IMR-90 (cell line): ENCODE measurements around the gene IQCE. TPM values are rescaled to one million over a fixed set of nuclear protein-coding genes. Genes with fewer than 3 reads are reported as not detected.

ENCODE experiments used
- ATAC-seq: fragments of 200-7000 bp; cut with Tn5 transposase; 2 replicates; pipeline ENCODE4 v1.9.1; 2020; ENCODE audit warnings: low read depth, mild to moderate bottlenecking, moderate library complexity
- BruUV-seq: library from RNA; stranded (reverse); fragments of 400-500 nt; replicated peaks from 2 replicates; lab custom pipeline; 2021; lab: Mats Ljungman, UMichigan
- CTCF ChIA-PET: fragments of 300-600 bp; formaldehyde crosslinking; extraction: SDS; loops from one replicate; lab custom pipeline; 2021; ENCODE audit warnings: antibody characterized with exemption; lab: Yijun Ruan, JAX
- POLR2A ChIA-PET: fragments of 300-600 bp; sonication (Branson Sonifier 250); formaldehyde crosslinking; loops from one replicate; lab custom pipeline; 2022; ENCODE audit warnings: antibody characterized with exemption; ENCODE audit not compliant: unreplicated experiment; lab: Charles Lee
- DNase-seq: peaks from one replicate; pipeline ENCODE4 v3.0.0; 2013
- H2AFZ ChIP-seq: replicated peaks from 2 replicates; pipeline ENCODE3; 2013; ENCODE audit warnings: low read length, mild to moderate bottlenecking; ENCODE audit not compliant: poor library complexity
- H2AK5ac ChIP-seq: 2 replicates; pipeline ENCODE4 v1.6.1; 2013; ENCODE audit warnings: low read depth, low read length, inconsistent platforms
- H2AK9ac ChIP-seq: replicated peaks from 2 replicates; pipeline ENCODE3; 2013; ENCODE audit warnings: mild to moderate bottlenecking, low read depth, low read length, moderate library complexity; ENCODE audit not compliant: poor library complexity
- H2BK120ac ChIP-seq: 2 replicates; pipeline ENCODE4 v1.6.1; 2013; ENCODE audit warnings: low read depth, low read length, inconsistent platforms
- H2BK15ac ChIP-seq: 3 replicates; pipeline ENCODE4 v1.6.1; 2013; ENCODE audit warnings: low read depth, low read length, inconsistent platforms
- H2BK20ac ChIP-seq: 2 replicates; pipeline ENCODE4 v1.6.1; 2013; ENCODE audit warnings: low read depth, mild to moderate bottlenecking, inconsistent platforms, low read length, moderate library complexity
- H2BK5ac ChIP-seq: 2 replicates; pipeline ENCODE4 v1.6.1; 2013; ENCODE audit warnings: mild to moderate bottlenecking, low read depth, low read length, inconsistent platforms; ENCODE audit not compliant: poor library complexity, severe bottlenecking
- H3K14ac ChIP-seq: replicated peaks from 2 replicates; pipeline ENCODE4 v1.6.1; 2013; ENCODE audit warnings: low read depth, low read length, inconsistent platforms
- H3K18ac ChIP-seq: 2 replicates; pipeline ENCODE4 v1.6.1; 2013; ENCODE audit warnings: low read depth, low read length, control low read depth
- H3K23ac ChIP-seq: 2 replicates; pipeline ENCODE4 v1.6.1; 2013; ENCODE audit warnings: low read depth, low read length, inconsistent platforms
- H3K27ac ChIP-seq: 2 replicates; pipeline ENCODE4 v1.5.1; 2013; ENCODE audit warnings: mild to moderate bottlenecking, control low read depth, low read length; ENCODE audit not compliant: insufficient read depth
- H3K27me3 ChIP-seq: 2 replicates; pipeline ENCODE4 v1.6.1; 2013; ENCODE audit warnings: low read length; ENCODE audit not compliant: control insufficient read depth, insufficient read depth
- H3K36me3 ChIP-seq: 2 replicates; pipeline ENCODE4 v1.6.1; 2013; ENCODE audit warnings: low read length, mixed read lengths; ENCODE audit not compliant: control insufficient read depth, insufficient read depth
- H3K4ac ChIP-seq: 2 replicates; pipeline ENCODE4 v1.6.1; 2013; ENCODE audit warnings: low read depth, low read length, inconsistent platforms
- H3K4me1 ChIP-seq: 2 replicates; pipeline ENCODE4 v1.6.1; 2013; ENCODE audit warnings: low read length, mixed read lengths; ENCODE audit not compliant: control insufficient read depth, insufficient read depth
- H3K4me2 ChIP-seq: 2 replicates; pipeline ENCODE4 v1.6.1; 2013; ENCODE audit warnings: low read depth, mild to moderate bottlenecking, control low read depth, low read length, moderate library complexity
- H3K4me3 ChIP-seq: 2 replicates; pipeline ENCODE4 v1.5.1; 2013; ENCODE audit warnings: low read depth, mild to moderate bottlenecking, control low read depth, low read length, moderate library complexity; ENCODE audit not compliant: insufficient read depth
- H3K56ac ChIP-seq: 2 replicates; pipeline ENCODE4 v1.6.1; 2013; ENCODE audit warnings: low read length, inconsistent platforms; ENCODE audit not compliant: insufficient read depth; ENCODE audit errors: extremely low read depth
- H3K79me1 ChIP-seq, 2 experiments: 2 replicates each; pipeline ENCODE4 v1.6.1; 2013; ENCODE audit warnings: low read length in 2 of 2, inconsistent platforms in 1 of 2, low read depth in 1 of 2
- H3K9ac ChIP-seq: 2 replicates; pipeline ENCODE4 v1.6.1; 2013; ENCODE audit warnings: low read depth, low read length, control low read depth
- H3K9me1 ChIP-seq: 2 replicates; pipeline ENCODE4 v1.6.1; 2013; ENCODE audit warnings: low read length, inconsistent platforms; ENCODE audit not compliant: insufficient read depth
- H3K9me3 ChIP-seq: 2 replicates; pipeline ENCODE4 v1.6.1; 2013; ENCODE audit warnings: low read length; ENCODE audit not compliant: control insufficient read depth, insufficient read depth
- H4K20me1 ChIP-seq: 2 replicates; pipeline ENCODE4 v1.6.1; 2013; ENCODE audit warnings: low read length, inconsistent platforms; ENCODE audit not compliant: insufficient read depth
- H4K5ac ChIP-seq: 2 replicates; pipeline ENCODE4 v1.6.1; 2013; ENCODE audit warnings: mild to moderate bottlenecking, low read depth, low read length, control low read depth
- H4K8ac ChIP-seq, 2 experiments: 2 replicates each; pipeline ENCODE4 v1.6.1; 2013; ENCODE audit warnings: low read depth in 2 of 2, low read length in 2 of 2, control low read depth in 1 of 2, inconsistent platforms in 1 of 2
- H4K91ac ChIP-seq: 2 replicates; pipeline ENCODE4 v1.6.1; 2013; ENCODE audit warnings: low read depth, low read length, inconsistent platforms; ENCODE audit not compliant: insufficient read depth
- CHD1 ChIP-seq: IDR thresholded peaks from 2 replicates; pipeline ENCODE4 v1.6.1; 2012; ENCODE audit warnings: low read depth, low read length, improper control_type of control experiment
- MAFK ChIP-seq: IDR thresholded peaks from 2 replicates; pipeline ENCODE4 v1.6.1; 2012; ENCODE audit warnings: low read depth, low read length, improper control_type of control experiment
- RCOR1 ChIP-seq: IDR thresholded peaks from 2 replicates; pipeline ENCODE4 v1.6.1; 2012; ENCODE audit warnings: mild to moderate bottlenecking, low read length, improper control_type of control experiment; ENCODE audit not compliant: insufficient replicate concordance
- SMC3 ChIP-seq: fragments of 150-350 bp; IDR thresholded peaks from 2 replicates; pipeline ENCODE4 v1.6.1; 2016; ENCODE audit warnings: low read depth, mild to moderate bottlenecking, antibody characterized with exemption, low read length, moderate library complexity
- WGBS, 2 experiments: methylation state at CpG; one replicate each; pipeline versions ENCODE4 v1.1.5 to v1.1.7; 2013; ENCODE audit warnings: missing lambda C conversion rate in 2 of 2; ENCODE audit not compliant: insufficient read length in 1 of 2; ENCODE audit errors: extremely low coverage in 2 of 2; 5-methylcytosine and 5-hydroxymethylcytosine counted together
- dilution Hi-C: fragments of 300-500 bp; cut with HindIII; formaldehyde crosslinking; loops from one replicate; pipeline ENCODE4 v1.14.3; 2018; ENCODE audit warnings: low sequenced_read_pairs; ENCODE audit not compliant: unreplicated experiment
- in situ Hi-C: fragments of 300-500 bp; cut with MboI; formaldehyde crosslinking; loops from 3 replicates; pipeline ENCODE4 v1.14.3; 2019; ENCODE audit warnings: low sequenced_read_pairs, inconsistent platforms, mixed read lengths
- intact Hi-C: fragments of 100-400 bp; cut with micrococcal nuclease; formaldehyde crosslinking; loops from 2 replicates; pipeline ENCODE4 v1.10.0; 2022
- polyA plus RNA-seq, 3 experiments: library from polyadenylated mRNA; depleted of rRNA; stranded (reverse); fragments of >200 nt; gene quantifications; 2 replicates each; pipeline ENCODE4 v1.2.3, GENCODE V29; 2012; ENCODE audit warnings: low replicate concordance in 1 of 3
- total RNA-seq: library from RNA; depleted of rRNA; stranded (reverse); fragments of >200 nt; gene quantifications from 2 replicates; pipeline ENCODE4 v1.2.3, GENCODE V29; 2012

The IQCE gene
- total and polyA plus RNA-seq, 2 of the 4 experiments (the other 2 are of a cell fraction): 5.0 to 6.3 TPM

DNA sequence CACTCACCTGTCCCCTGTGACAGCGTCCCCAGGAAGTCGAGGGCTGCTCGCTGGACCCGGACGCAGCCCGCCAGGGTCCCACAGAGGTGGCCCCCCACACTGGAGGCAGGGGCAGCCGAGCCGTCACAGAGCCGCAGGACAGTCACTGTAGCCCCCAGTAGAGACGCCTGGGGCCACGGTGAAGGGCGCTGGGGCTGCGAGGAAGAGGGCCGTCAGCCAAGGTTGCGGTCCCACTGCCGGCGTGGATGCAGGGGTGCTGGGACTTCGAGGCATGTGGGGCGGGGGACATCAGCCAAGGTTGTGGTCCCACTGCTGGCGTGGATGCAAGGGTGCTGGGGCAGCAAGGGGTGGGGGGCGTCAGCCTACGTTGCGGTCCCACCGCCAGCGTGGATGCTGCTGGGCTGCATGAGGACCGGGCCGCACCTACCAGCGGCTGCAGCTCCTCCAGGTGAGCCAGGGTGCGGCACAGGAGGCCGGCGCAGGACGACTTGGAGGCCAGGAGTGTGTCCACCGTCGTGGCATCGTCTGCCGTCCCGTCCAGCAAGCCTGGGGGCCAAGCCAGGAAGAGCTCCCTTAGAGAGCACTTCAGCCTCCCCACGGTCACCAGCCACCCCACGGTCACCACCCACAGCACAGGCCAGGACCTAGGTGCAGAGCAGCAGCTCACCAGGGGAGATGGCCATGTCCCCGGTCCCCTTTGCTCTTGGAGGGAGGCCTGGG is 17.3 kb upstream of the IQCE start:
- in situ Hi-C loops (no loop called here), dilution Hi-C loops (no loop called here), intact Hi-C loops (no loop called here)
- no peak overlapping the region for H3K23ac ChIP-seq
- ChIA-PET CTCF (no interaction called here), POLR2A (no interaction called here)
- no peak overlapping the region for H3K9ac ChIP-seq
- H2AK9ac ChIP-seq: peak overlapping the region; percentile 65
- no peak overlapping the region for H4K91ac ChIP-seq
- no peak overlapping the region for H2AFZ ChIP-seq
- H2BK120ac ChIP-seq: no peak overlapping the region
- H3K4me2 ChIP-seq: no peak overlapping the region
- TF ChIP-seq CHD1 (no peak), SMC3 (no peak), RCOR1 (no peak), MAFK (no peak)
- H3K4me1 ChIP-seq: no peaks in the 10 kb centered on the region
- peaks cover 54% of the 10 kb centered on the region for H3K36me3 ChIP-seq
- H2AK5ac ChIP-seq: no peak overlapping the region
- H3K18ac ChIP-seq: no peak overlapping the region
- no peak overlapping the region for H3K56ac ChIP-seq
- H2BK15ac ChIP-seq: no peak overlapping the region
- no peak overlapping the region for H2BK5ac ChIP-seq
- no peak overlapping the region for H3K4me3 ChIP-seq
- H3K27ac ChIP-seq: no peak overlapping the region
- no peak overlapping the region for H2BK20ac ChIP-seq
- no peaks in the 10 kb centered on the region for H3K79me1 ChIP-seq
- no peaks in the 10 kb centered on the region; the same call in 1 of the 2 replicates for H4K20me1 ChIP-seq
- WGBS, 2 experiments: 98% methylated on average over 23 of the region's 40 CpGs; no CpG with 5 or more reads in 1 of the 2 experiments
- H3K27me3 ChIP-seq: no peaks in the 10 kb centered on the region
- BruUV-seq: no TSS peak
- no peak overlapping the region for H3K4ac ChIP-seq
- no peak for DNase-seq
- no peaks in the 10 kb centered on the region for H3K9me1 ChIP-seq
- no peak overlapping the region for H3K14ac ChIP-seq
- ATAC-seq: no peak
- H3K9me3 ChIP-seq: no peaks in the 10 kb centered on the region
- no peak overlapping the region for H4K8ac ChIP-seq
- H4K5ac ChIP-seq: no peak overlapping the region
